GM19240 (cell line): ENCODE results near the gene MYL4.
"Not testable (repeated sequence)": the region's sequence is repeated elsewhere in the genome, so short reads cannot be mapped to it uniquely, and the experiment has no call there.

Experiments used
- DNase-seq: peaks from one replicate; pipeline ENCODE4 v3.0.0; 2011; ENCODE audit warnings: low spot score; ENCODE audit not compliant: insufficient read length

The MYL4 gene

DNA sequence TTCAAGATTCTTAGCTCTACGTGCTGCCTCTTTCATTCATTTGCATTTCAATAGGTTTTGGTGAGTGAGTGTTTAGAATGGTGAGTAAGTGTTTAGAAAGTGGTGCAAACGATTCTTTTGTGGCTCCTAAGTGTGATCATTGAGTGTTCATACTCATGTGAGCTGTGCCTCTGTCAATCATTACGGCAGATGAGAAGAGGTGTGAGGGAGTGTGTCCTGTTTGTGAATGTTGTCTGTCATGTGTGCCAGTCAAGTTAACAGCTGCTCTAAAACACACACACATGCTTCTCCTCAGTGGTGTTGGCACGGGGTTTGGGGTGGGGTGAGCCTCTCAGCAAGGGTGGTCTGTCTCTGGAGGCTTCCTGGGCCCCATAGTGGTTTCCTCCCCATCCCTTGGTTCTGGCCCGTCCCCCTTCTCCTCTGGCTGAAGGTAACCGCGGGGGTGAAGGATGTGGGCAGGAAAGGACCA, 11.4 kb downstream of the MYL4 start:
- no peak for DNase-seq

DNA sequence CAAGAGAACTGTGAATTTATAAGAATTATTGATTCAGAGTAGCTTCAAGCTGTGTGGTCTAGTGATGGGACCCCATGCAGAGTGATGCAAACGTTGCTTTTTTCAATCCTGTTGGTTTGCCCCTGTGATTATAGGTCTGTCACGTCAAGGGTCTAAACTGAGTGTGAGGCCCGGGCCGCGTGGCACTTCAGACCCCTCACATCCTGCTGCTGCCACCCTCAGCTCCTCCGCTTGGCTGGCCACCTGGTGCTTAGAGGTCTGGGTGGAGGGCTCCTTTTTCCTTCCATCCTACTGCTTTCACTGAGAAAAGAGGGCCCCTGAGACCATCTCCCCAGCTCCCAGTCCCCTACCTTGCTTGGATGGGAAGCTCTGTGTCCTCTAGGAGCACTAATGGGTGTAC, 12.0 kb downstream of the MYL4 start:
- no peak for DNase-seq

DNA sequence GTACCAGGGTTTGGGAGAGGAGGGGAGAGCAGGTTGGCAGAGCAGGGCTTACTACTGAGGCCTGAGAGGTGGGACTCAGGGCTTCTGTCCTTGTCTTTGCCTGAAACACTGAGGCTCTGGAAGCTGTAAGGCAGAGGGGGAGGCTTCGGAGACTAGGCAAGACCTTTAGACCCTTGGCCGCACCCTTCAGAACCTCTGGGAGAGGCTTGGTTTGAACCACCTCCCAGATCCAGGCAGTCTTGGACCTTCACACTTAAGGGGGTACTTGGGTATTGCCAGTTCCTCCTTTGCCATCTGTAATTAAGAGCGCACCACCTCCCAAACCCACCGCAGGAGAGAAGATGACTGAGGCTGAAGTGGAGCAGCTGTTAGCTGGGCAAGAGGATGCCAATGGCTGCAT, 12.9 kb downstream of the MYL4 start:
- DNase-seq: no peak

DNA sequence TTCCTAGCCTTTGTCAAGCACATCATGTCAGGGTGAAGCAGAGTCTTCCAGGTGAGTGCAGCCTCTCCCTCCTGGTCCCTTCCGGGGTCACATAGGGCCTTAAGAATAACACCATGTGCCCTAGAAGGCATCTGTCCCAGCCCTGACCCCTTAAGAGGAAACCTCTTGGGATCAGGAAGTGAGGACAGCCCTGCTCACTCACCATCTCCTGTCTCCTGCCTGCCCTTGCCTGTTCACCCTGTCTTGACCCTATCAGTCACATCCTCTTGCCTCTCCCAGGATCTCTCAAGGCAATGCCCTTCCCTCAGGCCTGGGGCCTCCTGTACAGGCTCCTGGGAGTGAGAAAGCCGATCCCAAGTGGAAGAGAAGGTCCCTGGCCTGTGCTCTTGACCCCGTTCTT, 13.9 kb downstream of the MYL4 start:
- no peak for DNase-seq

DNA sequence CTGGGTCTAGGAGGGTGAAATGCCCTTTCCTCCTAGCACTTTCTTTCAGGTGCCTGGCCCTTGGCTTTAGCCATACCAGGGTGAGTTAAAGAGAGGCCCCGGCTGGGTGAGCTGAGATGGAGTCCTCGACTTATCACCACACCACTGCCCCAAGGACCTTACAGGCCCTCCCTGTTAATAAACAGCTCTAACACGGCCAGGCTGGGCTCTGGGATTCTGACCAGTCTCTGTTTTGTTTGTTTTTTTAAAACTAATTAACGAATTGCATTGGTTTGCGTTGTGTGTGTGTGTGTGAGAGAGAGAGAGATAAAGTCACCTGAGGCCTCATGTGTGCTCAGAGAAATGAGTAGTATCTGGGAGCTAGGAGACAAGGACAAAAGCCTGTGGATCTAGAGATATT, 14.3 kb downstream of the MYL4 start:
- no peak for DNase-seq

DNA sequence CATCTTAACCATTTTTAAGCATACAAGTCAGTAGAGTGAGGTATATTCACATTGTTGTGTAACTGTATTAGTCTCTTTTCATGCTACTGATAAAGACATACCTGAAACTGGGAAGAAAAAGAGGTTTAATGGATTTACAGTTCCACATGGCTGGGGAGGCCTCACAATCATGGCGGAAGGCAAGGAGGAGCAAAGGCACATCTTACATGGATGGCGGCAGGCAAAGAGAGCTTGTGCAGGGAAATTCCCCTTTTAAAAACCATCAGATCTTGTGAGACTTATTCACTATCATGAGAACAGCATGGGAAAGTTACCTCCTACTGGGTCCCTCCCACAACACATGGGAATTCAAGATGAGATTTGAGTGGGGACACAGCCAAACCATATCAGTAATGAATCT, 14.9 kb downstream of the MYL4 start:
- DNase-seq: not testable (repeated sequence)

DNA sequence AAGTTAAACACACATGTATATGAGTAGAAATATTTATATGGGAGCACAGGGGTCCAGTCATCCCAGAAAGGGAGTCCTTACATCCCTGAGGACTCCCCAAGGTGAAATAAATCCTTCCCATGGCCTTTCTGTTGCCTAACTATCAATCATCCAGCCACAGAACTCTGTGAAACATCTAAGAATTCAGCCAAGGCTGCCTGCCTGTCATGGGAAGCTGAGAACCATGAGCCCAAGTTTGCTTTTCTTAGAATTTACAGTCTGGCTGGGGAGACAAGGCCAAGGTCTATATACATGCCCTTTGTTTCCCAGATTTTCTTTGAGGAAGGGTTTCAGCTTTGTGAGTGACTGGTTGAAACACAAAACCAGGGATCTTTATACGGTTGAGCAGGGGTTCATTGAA, 15.8 kb downstream of the MYL4 start:
- no peak for DNase-seq

DNA sequence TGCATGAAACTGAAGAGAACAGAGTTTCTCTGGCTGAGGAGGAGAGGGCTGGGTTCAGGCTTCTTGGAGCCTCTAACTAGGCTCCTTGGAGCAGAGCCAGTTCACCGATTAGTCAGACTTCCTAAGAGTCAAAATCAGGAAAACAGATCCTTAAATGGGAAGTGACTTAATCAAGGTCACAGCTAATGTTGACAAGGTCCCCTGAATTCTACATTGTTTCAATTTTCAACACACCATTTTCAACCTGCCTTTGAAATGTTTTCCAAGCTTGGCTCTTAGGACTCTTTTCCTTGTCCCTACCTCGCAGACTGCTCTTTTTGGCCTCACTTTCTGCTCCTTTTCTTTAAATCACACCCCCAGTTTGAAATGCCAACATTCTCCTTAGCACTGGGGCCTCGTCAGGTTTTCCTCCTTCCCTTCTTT, 16.3 kb downstream of the MYL4 start:
- no peak for DNase-seq

DNA sequence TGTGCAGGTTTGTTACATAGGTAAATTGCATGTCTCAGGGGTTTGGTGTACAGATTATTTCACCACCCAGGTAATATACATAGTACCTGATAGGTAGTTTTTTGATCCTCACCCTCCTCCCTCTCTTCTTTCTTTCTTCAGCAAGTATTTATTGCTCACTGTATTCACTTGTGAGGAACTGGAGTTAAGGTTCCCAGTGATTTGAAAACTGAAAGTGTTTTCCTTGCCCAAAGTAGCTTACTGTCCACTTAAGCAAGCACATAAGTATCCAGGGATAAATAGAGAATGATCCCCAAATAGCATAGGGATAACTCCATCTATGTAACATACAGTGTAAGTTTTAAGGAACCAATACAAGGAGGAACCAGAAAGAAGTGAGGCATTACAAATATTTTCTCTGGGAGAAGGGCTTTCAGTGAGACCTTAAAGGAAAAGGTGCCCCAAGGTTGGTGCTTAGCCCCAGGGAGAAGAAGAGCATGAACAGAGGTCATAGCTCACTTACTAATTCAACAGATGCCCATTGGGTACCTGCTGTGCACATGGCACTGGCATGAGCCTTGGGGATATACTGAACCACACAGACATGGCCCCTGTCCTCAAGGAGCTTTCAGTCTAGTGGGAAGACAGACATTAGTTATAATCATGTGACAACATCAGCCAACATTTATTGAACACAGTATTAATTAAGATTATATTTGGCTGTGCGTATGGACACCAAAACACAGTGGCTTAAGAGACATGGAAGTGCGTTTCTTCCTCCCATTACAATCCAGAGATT, 17.0 kb downstream of the MYL4 start:
- DNase-seq: no peak

DNA sequence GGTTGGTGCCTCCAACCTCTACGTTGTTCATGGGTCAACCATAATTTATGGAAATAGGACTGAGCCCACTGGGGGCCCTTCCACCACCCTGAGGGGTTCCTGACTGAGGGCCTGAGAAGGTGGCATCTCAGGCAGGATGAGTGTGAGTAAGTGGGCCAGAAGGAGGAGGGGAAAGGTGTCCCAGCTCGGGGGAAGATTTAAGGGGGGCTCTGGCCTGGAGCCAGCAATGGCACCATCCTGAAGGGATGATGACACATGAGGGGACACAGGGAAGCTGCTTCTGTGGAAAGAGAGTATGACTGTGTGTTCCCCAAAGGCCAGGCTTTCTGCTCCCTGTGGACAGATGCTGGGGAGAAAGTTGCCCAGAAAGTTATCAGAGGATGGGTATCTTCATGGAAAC, 18.7 kb downstream of the MYL4 start:
- DNase-seq: no peak

DNA sequence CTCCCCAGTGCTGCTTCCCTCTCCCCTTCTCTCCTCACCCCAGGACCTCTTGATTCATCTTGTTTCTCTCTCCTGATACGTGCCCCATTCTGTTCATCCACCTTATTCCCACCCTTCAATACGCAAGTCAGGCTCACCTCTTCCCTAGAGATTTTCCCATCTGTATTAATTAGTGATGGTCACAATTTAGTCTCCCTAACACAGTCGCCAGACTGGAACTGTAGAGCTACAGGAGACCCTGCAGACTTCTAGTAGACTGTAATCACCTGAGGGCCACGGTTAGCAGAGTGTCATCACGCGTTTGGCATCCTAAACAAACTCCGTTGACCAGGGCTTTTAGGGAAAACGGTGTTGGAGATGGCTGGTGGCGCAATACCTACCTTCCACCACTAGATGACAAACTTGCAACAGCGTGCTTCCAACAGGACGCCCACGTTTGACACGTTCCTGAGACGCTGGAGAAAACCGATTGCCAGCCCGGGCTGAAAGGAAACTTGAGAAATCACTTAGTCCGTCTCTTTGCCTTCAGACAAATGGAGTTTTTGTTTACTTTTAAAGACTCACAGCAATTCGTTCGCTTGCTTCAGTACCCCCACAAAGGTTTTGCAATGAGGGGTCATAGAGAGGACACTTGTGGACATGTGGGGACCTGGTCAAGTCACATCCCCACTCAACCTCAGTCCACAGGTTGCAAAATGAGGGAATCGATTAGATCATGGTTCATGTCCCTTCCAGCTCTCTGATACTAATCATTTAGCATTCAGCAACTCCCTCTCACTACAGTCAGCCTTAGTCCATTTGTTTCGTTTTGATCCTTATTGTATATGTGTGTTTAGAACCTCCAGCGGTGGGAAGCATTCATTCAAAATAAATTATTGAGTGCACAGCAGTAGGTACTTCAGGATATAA, 20.6 kb downstream of the MYL4 start:
- DNase-seq: peak; percentile 61

DNA sequence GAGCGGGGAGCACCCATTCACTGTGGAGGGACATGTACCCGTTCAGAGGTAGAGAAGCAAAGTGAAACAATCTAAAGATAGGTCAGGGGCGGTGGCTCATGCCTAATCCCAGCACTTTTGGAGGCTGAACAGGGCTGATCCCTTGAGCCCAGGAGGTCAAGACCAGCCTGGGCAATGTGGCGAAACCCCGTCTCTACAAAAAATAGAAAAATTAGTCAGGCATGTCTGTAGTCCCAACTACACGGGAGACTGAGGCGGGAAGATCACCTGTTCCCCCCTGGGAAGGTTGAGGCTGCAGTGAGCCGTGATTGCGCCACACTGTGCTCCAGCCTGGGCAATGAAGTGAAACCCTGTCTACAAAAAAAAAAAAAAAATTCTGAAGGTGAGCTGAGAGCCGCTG, 21.7 kb downstream of the MYL4 start:
- DNase-seq: no peak

DNA sequence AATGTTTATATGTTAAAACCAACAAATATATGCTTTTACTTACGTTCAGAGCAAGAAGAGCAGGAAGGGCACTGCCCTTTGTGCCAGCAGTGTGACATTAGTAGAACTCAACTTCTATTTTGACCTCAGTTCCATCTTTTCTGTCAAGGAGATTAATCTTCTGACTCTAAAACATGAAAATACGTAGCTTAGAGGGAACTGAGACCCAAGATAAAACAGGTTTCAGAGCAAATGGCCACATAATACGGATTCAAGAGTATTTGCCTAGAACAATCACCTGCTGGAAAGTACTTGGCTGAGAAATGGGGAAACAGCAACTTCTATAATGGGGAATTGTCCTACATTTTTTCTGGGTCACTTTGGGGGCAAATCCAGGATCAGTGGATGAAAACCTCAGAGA, 22.2 kb downstream of the MYL4 start:
- no peak for DNase-seq

DNA sequence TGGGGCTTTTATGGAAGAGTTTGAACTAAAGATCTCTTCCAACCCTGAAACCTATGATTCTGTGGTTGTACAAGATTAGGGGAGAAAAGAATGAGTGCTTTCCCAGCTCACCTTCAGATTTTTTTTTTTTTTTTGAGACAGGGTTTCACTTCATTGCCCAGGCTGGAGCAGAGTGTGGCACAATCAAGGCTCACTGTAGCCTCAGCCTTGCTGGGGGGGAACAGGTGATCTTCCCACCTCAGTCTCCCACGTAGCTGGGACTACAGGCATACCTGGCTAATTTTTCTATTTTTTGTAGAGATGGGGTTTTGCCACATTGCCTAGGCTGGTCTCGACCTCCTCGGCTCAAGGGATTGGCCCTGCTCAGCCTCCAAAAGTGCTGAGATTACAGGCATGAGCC, 22.7 kb downstream of the MYL4 start:
- DNase-seq: no peak

DNA sequence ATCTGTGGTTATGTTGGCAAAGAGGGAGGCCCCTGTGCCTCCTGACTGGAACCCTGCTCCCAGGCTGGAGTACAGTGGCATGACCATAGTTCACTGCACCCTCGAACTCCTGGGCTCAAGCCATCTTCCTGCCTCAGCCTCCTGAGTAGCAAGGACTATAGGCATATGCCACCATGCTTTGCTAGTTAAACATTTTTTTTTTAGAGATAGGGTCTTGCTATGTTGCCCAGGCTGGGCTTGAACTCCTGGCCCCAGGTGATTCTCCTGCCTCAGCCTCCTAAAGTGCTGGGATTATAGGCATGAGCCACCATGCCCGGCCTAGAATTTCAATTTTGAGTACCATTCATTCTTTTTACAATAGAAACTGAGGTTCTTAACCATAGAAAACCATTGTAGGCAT, 23.3 kb downstream of the MYL4 start:
- DNase-seq: no peak

DNA sequence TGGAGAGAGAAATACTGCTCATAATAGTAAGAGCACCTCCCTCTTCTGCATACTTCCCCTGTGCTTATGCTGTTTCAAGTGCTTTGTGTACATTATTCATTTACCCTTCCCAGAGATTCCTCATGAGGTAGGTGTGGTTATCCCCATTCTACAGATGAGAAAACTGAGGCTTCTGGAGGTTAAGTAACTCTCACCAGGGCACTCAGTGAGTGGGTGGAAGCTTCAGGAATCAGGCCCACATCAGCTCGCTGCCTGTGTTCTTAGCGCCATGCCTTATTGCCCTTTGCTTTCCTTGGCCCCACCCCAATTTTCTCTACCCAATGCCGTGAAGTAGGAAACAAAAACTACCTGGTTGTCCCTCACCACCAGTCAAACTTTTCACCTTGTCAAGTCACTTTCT, 26.4 kb downstream of the MYL4 start:
- no peak for DNase-seq

DNA sequence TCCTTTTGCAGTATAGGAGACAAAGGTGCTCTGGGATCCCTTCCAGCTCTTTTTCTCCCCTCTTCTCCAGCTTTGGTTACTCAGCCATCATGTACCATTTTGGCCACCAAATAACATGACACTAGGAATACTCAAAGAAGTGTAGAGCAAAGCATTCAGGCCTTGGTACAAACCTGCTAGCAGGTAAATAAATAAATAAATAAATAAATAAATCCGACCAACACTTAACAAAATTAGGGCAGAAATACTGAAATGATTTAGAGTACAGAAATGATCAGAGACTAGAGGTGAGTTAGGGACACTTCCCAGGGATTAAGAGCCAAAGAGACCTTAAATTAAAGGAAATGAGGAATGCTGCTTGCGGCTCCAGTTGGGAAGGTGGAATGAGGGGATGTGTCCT, 26.8 kb downstream of the MYL4 start:
- no peak for DNase-seq

DNA sequence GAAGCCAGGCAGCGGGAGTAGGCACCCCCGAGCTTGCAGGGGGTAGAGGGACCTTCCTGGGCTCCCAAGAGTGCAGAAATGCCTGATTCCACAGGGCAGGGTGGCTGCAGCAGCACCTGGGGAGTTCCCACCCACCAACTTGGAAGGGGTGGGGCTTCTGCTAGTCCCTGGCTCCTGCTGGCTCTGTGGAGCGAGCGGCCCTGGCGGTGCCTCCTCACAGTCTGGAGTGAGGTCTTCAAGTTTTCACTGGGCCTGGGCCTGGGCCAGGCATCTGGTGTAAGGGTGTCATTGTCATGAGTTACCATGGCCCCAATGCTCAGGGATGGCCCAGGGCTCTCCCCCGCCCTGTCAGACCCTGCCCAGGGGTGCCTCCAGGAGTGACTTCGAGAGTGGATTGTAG, 28.7 kb downstream of the MYL4 start:
- DNase-seq: no peak

DNA sequence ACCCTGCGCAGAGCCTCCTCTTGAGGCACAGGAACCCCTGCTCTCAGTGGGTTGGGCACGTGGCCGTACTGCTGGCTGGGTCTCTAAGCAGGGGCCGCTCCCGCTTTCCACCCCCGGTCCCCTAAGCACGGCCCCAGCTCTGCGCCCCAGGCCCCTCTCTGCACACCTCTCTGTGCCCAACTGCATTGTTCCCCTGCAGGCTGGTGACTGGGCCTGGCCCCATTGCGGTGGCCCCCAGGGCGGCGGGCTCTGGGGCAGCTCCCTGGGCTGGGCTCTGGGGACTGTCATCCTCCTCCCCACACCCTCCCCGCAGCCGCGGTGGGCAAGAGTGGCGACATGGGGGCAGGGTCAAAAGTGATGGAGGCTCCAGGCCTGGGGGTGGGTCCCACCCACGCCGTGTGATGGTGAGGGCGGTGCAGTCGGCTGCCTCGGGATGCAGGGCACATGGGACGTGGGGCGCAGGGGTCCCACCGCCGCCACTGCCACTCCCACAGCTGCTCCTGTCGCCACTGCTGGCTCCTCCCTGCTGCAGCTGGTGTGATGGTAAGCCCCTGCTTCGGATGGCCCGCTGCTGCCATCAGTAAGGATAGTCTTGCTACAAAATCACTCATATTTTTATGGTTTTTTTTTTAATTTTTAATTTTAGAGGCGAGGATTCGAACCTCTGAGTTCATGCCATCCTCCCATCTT, 29.3 kb downstream of the MYL4 start:
- DNase-seq: no peak

DNA sequence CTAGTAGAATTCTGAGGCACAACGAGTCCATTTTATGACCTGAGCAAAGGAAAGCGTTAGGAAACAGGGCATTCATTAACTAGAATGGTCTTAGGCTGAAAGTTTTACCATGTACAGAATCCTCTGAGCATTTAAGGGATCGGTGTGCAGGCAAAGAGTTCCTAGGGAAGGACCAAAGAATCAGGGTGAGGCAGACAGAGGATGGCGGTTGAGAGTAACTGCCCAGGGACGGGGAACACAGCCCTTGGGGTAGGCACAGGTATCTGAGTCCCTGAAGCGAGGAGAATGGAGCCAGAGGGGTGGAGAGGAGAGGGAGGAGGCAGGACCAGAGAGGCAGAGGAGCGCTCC, 30.4 kb downstream of the MYL4 start:
- no peak for DNase-seq

DNA sequence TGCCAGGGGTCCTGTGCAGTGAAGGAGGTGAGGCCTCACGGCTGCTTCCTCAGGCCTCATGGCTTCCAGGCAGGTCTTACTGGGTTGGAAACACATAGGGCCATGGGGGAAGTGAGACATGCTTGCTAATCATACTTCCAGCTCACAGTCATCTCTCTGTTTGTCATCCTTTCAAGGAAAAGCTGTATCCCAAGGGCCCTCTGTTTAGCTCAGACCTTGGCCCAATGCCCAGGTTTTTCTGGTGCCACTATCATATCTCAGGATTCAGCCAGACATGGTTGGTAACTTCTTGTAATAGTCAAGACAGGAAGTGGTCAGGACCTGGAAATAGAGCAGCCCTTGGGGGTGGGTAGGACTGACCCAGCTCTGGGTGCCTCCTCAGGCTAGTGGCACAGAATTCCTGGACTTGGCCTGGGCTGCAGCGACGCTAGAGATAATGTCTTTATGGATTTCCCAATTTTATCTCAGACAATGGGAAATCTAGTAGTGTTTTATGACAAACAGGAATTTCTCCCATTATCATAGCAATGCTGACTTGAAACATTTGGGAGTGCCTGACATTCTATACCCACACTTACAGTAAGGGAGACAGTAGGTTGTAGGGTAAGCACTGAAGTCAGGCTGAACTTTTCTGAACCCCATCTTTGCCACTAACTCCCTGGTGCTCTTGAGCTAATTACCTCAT, 31.0 kb downstream of the MYL4 start:
- DNase-seq: no peak

DNA sequence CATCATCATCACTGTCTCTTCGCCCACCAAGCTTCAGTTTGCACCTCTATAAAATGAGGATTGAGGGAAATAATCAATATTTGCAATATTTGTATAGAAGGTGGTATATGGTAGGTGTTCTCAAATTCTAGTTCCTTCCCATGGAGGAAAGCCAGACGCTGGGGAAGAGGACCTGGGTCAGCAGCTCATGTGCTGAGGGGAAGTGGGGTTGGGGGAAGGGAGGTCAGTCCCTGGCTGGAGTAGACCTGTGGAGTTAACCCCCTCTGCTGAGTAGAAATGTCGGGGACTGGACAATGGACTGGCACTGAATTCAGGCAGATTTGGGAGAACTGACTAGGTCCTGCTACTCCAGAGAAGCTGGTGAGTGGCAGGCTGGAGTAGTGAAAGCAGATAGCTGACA, 31.7 kb downstream of the MYL4 start:
- no peak for DNase-seq
